GM19043 (cell line): ENCODE measurements around the gene SGK1.
"Not testable (repeated sequence)": the region's sequence is repeated elsewhere in the genome, so short reads cannot be mapped to it uniquely, and the experiment has no call there.

ENCODE experiments used
- ATAC-seq: cut with Tn5 transposase; IDR thresholded peaks from one replicate; pipeline ENCODE4 v1.9.1; 2021; ENCODE audit warnings: low read depth; ENCODE audit not compliant: unreplicated experiment

The SGK1 gene

GRCh38 chr6:134307870-134308269, 10.0 kb downstream of the SGK1 start:
- no peak for ATAC-seq

- ATAC-seq: no peak
These were observed 10.8 kb downstream of the SGK1 start for GRCh38 chr6:134307075-134307474.

GRCh38 chr6:134304381-134304780, 13.5 kb downstream of the SGK1 start:
- ATAC-seq: not testable (repeated sequence)

GRCh38 chr6:134303891-134304290, 14.0 kb downstream of the SGK1 start:
- no peak for ATAC-seq

- ATAC-seq: no peak
These were observed 18.7 kb downstream of the SGK1 start for GRCh38 chr6:134299236-134299635.

DNA sequence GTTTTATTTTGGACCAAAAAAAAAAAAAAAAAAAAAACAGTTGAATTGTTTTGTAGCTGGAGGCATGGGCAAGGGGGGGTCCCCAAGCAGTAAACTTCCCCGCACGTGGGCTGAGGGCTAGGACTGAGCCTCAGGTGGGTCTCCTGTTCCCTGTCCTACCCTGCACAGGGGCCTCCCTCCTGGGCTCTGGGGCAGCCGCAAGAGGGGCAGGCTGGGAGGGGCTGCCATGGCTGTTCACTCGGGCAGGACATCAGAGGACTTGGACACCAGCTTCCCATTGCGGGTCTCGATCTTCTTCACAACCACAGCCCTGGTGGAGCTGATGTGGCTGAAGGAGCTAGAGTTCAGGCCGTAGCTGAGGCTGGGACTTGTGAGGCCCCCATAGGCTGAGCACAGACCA, 21.1 kb downstream of the SGK1 start:
- no peak for ATAC-seq

- ATAC-seq: no peak
These were observed 21.9 kb downstream of the SGK1 start for GRCh38 chr6:134295953-134296553.

GRCh38 chr6:134293659-134294161, 24.2 kb downstream of the SGK1 start:
- no peak for ATAC-seq

GRCh38 chr6:134291156-134291555, 26.8 kb downstream of the SGK1 start:
- no peak for ATAC-seq

- no peak for ATAC-seq
These were observed 28.7 kb downstream of the SGK1 start for GRCh38 chr6:134289204-134289575.

GRCh38 chr6:134288538-134289203, 29.2 kb downstream of the SGK1 start:
- ATAC-seq: peak; percentile 60

- ATAC-seq: peak; percentile 47
These were observed 29.9 kb downstream of the SGK1 start for GRCh38 chr6:134287859-134288537.

- ATAC-seq: no peak
These were observed 35.1 kb downstream of the SGK1 start for GRCh38 chr6:134282816-134283215.

DNA sequence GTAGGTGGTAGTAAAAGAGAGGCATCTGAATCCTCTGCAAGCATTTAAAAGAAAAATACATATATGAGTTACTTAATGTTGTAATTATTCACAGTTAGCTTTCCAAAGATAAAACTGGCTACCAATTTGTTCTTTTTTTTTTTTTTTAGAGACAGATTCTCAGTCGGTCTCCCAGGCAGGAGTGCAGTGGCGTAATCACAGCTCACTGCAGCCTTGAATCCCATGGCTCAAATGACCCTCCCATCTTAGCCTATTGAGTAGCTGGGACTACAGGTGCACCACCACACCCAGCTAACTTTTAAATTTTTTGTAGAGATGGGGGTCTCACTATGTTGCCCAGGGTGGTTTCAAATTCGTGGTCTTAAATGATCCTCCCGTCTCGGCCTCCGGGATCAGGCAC, 36.5 kb downstream of the SGK1 start:
- ATAC-seq: no peak

- no peak for ATAC-seq
These were observed 39.9 kb downstream of the SGK1 start for GRCh38 chr6:134278000-134278399.

DNA sequence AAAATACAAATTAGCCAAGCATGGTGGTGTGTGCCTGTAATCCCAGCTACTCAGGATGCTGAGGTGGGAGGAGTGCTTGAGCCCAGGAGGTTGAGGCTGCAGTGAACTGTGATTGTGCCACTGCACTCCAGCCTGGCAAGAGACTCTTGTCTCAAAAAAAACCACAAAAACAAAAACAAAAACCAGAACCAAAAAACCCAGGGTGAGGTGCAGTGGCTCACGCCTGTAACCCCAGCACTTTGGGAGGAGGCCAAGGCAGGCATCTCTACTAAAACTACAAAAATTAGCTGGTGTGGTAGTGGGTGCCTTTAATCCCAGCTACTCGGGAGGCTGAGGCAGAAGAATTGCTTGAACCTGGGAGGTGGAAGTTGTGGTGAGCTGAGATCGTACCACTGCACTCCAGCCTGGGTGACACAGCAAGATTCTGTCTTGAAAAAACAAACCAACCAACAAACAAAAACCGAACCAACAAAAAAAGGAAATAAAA, 41.0 kb downstream of the SGK1 start:
- not testable (repeated sequence) for ATAC-seq

GRCh38 chr6:134272374-134272773, 45.5 kb downstream of the SGK1 start:
- ATAC-seq: no peak

DNA sequence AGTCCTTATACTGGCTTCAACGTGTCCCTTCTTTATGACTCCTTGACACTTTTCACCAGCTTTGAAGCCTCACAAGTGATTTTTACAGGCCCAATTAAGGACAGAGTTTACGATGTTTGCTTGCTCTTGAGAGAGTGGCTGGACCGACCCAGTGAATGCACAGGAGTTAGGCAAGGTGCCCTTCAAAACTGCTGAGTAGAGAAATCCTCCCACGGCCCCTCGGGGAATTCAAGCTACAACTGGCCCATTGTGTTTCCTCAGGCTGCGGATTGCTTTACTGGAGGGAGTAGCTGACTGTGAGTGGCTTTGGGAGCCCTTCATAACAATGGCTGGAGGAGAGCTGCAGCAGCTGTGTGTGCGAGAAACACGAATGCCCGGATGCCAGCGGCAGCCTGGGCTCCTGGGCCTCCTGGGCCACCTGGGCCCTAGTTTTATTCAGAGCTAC, 50.0 kb downstream of the SGK1 start:
- no peak for ATAC-seq

DNA sequence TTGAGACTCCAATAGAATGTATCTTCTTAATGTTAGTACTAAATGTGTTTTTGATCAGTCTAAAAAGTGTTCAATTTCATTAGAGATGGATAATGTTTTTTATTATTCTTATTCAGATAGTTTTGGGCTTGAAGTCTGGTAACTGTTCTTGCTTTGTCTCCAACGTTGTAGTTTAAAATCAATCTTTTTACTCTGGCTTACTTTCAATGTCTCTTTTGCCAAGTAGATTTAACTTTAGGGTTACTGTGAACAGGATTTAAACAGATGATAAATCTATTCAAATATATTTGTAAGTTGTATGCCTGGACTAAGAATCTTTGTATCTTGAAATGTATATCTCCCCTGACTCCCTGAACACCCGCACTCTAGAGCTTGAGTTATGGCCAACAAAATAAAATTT, 51.1 kb downstream of the SGK1 start:
- no peak for ATAC-seq

DNA sequence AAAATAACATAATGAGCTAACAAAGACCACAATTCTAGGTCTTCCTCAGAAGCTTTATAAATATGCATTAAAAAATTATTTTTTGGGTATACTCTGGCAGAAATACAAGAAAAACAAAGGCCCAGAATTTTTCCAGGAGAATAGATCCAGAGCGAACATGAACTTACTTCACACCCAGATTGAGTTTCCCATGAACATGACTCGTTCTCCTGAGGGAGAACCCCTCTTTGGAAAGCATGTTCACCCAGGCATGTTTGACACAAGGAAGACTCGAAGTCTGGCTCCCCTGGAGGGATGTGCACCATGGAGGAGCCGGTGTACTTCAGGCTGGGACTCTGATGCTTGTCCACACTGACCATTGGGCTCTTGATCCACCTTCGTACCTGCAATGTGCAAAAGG, 56.1 kb downstream of the SGK1 start:
- no peak for ATAC-seq

- no peak for ATAC-seq
These were observed 59.0 kb downstream of the SGK1 start for GRCh38 chr6:134258849-134259306.
